ENCODE measurements around the gene GUCD1. TPM values are rescaled to one million over a fixed set of nuclear protein-coding genes. Genes with fewer than 3 reads are reported as not detected.

The GUCD1 gene
- total and polyA plus RNA-seq, 9 of the 15 experiments (the other 6 are each of a cell fraction or from before 2014, with no cell fraction given): 31.5 to 67.8 (median 50.3) TPM

DNA sequence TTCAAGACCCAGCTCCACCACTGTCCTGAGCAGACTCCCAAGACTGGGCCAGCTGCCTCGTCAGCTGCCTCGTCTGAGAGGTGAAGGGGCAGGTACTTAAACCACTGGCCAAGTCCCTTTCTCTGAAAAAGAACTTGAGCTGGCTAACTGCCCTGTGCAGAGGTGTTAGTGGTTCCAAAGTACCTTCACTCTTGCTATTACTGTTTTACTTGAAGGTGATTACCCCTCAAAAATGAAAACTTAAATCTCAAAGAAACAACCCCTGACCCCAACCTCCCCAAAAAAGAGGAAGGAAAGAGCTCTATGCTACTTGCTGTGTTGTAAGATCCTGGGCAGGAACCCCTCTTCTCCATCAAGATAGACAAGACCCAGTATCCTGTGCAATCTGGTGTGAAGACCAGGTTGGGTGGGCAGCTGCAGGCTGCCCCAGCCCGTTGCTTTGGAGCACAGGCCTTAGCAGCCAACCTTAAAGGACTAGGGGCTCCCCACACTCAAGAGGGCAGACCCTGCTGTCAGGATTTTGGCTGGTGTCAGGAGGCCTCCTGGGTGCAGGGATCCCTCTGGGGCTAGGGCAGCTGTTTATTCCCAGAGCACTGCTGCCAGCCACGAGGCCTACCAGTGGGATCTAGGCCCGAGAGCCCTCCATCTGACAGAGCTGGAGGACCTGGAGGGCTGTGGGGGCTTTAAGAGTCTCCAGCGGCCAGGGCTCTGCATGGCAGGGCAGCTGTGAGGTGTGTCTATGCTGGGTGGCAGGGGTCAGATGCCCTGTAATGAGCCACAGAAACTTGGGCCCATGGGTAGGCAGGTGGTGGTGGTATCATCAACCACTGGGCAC is 13.0 kb downstream of the GUCD1 start (continued):
- TF ChIP-seq, protein P1, sequence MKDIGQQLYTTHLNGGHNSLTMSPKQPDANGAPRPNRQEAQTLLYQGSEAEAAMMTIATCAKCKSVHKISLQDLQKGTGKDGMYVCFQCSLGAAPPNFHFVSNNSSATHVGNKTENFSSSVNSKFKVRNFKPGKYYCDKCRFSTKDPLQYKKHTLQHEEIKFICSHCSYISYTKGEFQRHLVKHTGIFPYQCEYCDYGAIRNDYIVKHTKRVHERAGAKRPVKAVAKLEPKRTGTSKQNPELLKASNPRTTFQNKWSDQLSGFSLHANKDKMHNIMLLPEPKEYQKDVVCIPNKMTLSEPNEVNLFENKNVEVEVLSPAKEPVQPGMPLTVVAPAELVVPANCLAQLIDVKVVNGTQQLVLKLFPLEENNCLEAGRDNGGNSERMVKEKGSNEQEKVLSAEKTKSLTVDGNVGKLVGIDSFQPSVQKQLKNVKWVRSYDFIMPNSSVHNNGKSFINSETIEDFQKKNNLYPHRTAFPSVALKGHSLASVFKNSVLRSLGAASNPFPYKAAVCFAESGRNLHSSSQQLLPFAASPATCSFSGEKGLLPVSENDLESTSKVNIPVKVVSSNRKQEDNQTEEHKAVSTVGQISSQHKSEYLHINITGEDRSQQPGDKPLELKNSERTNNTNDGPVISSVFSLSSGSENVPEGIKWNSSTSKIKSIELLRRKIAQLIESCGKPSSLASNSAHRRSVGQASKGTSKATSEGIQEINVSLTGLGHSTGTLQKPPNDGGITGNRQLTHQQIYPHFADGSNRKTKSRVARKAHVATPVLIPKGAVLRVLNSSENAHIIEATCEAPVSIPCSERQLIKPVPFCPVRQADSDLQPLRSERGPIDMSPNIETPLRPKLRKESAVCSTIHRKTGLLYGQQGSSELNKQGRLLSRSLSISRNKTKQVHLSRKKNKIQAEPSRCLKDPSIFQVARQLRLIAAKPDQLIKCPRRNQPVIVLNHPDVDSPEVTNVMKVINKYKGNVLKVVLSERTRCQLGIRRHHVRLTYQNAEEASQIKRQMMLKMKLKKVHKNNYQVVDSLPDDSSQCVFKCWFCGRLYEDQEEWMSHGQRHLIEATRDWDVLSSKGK (CRISPR knock-in tag; IDR thresholded peaks at IDR 0.05): no peak
- TF ChIP-seq POU5F1 (IDR thresholded peaks at IDR 0.05; ENCODE audit: borderline replicate concordance, low read depth, low read length, partially characterized antibody) (no peak), RBM15 (IDR thresholded peaks at IDR 0.05; ENCODE audit: insufficient read depth, low read length) (no peak), TCF7L2 (IDR thresholded peaks at IDR 0.05; ENCODE audit: low read depth, low read length) (no peak), ZNF830 (CRISPR knock-in tag; IDR thresholded peaks at IDR 0.05) (no peak), MXI1 (IDR thresholded peaks at IDR 0.05; ENCODE audit: low read depth, low read length) (no peak)
- TF ChIP-seq, protein P2, sequence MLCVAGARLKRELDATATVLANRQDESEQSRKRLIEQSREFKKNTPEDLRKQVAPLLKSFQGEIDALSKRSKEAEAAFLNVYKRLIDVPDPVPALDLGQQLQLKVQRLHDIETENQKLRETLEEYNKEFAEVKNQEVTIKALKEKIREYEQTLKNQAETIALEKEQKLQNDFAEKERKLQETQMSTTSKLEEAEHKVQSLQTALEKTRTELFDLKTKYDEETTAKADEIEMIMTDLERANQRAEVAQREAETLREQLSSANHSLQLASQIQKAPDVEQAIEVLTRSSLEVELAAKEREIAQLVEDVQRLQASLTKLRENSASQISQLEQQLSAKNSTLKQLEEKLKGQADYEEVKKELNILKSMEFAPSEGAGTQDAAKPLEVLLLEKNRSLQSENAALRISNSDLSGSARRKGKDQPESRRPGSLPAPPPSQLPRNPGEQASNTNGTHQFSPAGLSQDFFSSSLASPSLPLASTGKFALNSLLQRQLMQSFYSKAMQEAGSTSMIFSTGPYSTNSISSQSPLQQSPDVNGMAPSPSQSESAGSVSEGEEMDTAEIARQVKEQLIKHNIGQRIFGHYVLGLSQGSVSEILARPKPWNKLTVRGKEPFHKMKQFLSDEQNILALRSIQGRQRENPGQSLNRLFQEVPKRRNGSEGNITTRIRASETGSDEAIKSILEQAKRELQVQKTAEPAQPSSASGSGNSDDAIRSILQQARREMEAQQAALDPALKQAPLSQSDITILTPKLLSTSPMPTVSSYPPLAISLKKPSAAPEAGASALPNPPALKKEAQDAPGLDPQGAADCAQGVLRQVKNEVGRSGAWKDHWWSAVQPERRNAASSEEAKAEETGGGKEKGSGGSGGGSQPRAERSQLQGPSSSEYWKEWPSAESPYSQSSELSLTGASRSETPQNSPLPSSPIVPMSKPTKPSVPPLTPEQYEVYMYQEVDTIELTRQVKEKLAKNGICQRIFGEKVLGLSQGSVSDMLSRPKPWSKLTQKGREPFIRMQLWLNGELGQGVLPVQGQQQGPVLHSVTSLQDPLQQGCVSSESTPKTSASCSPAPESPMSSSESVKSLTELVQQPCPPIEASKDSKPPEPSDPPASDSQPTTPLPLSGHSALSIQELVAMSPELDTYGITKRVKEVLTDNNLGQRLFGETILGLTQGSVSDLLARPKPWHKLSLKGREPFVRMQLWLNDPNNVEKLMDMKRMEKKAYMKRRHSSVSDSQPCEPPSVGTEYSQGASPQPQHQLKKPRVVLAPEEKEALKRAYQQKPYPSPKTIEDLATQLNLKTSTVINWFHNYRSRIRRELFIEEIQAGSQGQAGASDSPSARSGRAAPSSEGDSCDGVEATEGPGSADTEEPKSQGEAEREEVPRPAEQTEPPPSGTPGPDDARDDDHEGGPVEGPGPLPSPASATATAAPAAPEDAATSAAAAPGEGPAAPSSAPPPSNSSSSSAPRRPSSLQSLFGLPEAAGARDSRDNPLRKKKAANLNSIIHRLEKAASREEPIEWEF (CRISPR knock-in tag; IDR thresholded peaks at IDR 0.05): no peak
